Psoas muscle (tissue), 8 donors: ENCODE results near the gene CABLES2. TPM values are rescaled to one million over a fixed set of nuclear protein-coding genes. Genes with fewer than 3 reads are reported as not detected.
"Not testable (repeated sequence)": the region's sequence is repeated elsewhere in the genome, so short reads cannot be mapped to it uniquely, and the experiment has no call there.

Experiments used
- ATAC-seq, 4 donors: fragments of 200-7000 bp; cut with Tn5 transposase; one replicate each; pipeline ENCODE4 v1.9.1; 2020; ENCODE audit warnings: moderate library complexity in 3 of 4, mild to moderate bottlenecking in 2 of 4
- DNase-seq, 2 donors: peaks; one replicate each; pipeline ENCODE4 v3.0.0-alpha.2; 2020
- H3K27ac ChIP-seq: fragments of 200-600 bp; one replicate; pipeline ENCODE4 v1.8.0; 2022
- H3K27me3 ChIP-seq, 3 donors: fragments of 200-600 bp in 1 of 3; one replicate each; pipeline versions ENCODE4 v1.6.1 to v1.8.0; 2013 to 2022; ENCODE audit warnings: low read length in 2 of 3, mild to moderate bottlenecking in 2 of 3, moderate library complexity in 1 of 3; ENCODE audit not compliant: insufficient read depth in 3 of 3
- H3K36me3 ChIP-seq, 2 donors: fragments of 200-600 bp in 1 of 2; one replicate each; pipeline versions ENCODE4 v1.6.1 to v1.8.0; 2013 to 2022; ENCODE audit warnings: low read depth in 1 of 2, mild to moderate bottlenecking in 1 of 2, moderate library complexity in 1 of 2; ENCODE audit not compliant: insufficient read depth in 1 of 2
- H3K4me1 ChIP-seq: fragments of 200-600 bp; one replicate; pipeline ENCODE4 v1.8.0; 2022
- H3K4me3 ChIP-seq: fragments of 200-600 bp; one replicate; pipeline ENCODE4 v1.8.0; 2022; ENCODE audit warnings: mild to moderate bottlenecking
- H3K9me3 ChIP-seq: fragments of 200-600 bp; one replicate; pipeline ENCODE4 v1.8.0; 2022
- CTCF ChIP-seq: fragments of 200-600 bp; IDR thresholded peaks from one replicate; pipeline ENCODE4 v1.8.0; 2022; ENCODE audit warnings: antibody characterized with exemption
- WGBS, 3 donors: extraction: QIAGEN DNeasy Blood & Tissue Kit; methylation state at CpG; one replicate each; pipeline versions ENCODE4 v1.1.6 to v1.1.7; 2013; 5-methylcytosine and 5-hydroxymethylcytosine counted together
- intact Hi-C, 2 donors: fragments of 100-400 bp; cut with DNase I; formaldehyde crosslinking; loops; one replicate each; pipeline versions ENCODE4 v1.11.0 to v1.14.2; 2022
- polyA plus RNA-seq, 3 donors: library from polyadenylated mRNA; stranded (reverse); fragments of 200-250 nt; gene quantifications; one replicate each; pipeline ENCODE4 v1.2.3, GENCODE V29; 2013
- total RNA-seq, 4 donors: library from RNA; stranded (reverse); fragmentation: NEBNext Ultra II Directional in 2 of 4; extraction: Animal tissue kit (Norgen Biotek cat#: 25700) in 2 of 4; gene quantifications; one replicate each; pipeline versions ENCODE4 v1.2.1 to v1.2.4, GENCODE V29; 2021 to 2023
- donor health status: healthy with polysubstance abuse.
- donor health status: DM: no; HTN: no; CAD: no; lungs with moderate emphysema.
- donor health status: Bipolar disorder and iron deficiency.
- donor health status: healthy.
- donor health status: DM: yes; HTN: yes; CAD: no.
- donor health status: DM: no; HTN: no; CAD: no.
- donor health status: DM: no; HTN: no; CAD: no.
- donor health status: DM: yes; HTN: yes; CAD: no.

Gene CABLES2
- total and polyA plus RNA-seq, 7 donors: 2.4 to 4.3 (median 3.8) TPM

- Histone ChIP-seq H3K4me3 (no peak overlapping the region), H3K27me3 (peaks cover 0 to 25% (median 9%) of the 10 kb centered on the region in 3 donors), H3K36me3 (no peaks in the 10 kb centered on the region), H3K4me1 (no peaks in the 10 kb centered on the region), H3K27ac (no peak overlapping the region), H3K9me3 (no peaks in the 10 kb centered on the region)
- intact Hi-C loops: no loop called here
- DNase-seq: no peak
- no peak for TF ChIP-seq CTCF
- 83 to 85% (median 84%) methylated on average over 9 to 10 of the region's 10 CpGs for WGBS, 3 donors
- no peak for ATAC-seq
Observed at GRCh38 chr20:62428002-62428372, 20.9 kb upstream of the CABLES2 start.

- Histone ChIP-seq H3K36me3 (no peaks in the 10 kb centered on the region), H3K4me1 (no peaks in the 10 kb centered on the region), H3K27me3 (peaks cover 0 to 26% (median 9%) of the 10 kb centered on the region in 3 donors), H3K27ac (no peak within 1 kb of the TSS), H3K4me3 (no peak within 1 kb of the TSS), H3K9me3 (no peaks in the 10 kb centered on the region)
- no peak for TF ChIP-seq CTCF
- intact Hi-C loops: no loop called here
- 73 to 79% (median 76%) methylated on average over 28 of the region's 28 CpGs for WGBS, 3 donors
- no peak for DNase-seq
- no peak for ATAC-seq
Observed at GRCh38 chr20:62427172-62428001, 20.3 kb upstream of the CABLES2 start, which contains the start of gene RBBP8NL. Gene RBBP8NL, minus strand, starts transcription at chr20:62427539. Its CDS starts 7,892 bp downstream, at chr20:62419647.

- intact Hi-C loops: no loop called here
- Histone ChIP-seq H3K36me3 (no peaks in the 10 kb centered on the region), H3K4me3 (no peak overlapping the region), H3K27me3 (peaks cover 0 to 26% (median 9%) of the 10 kb centered on the region in 3 donors), H3K4me1 (no peaks in the 10 kb centered on the region), H3K27ac (no peak overlapping the region), H3K9me3 (no peaks in the 10 kb centered on the region)
- WGBS, 3 donors: 72 to 85% (median 73%) methylated on average over 21 to 22 of the region's 22 CpGs
- no peak for ATAC-seq
- no peak for TF ChIP-seq CTCF
- no peak for DNase-seq
Observed at GRCh38 chr20:62426699-62427131, 19.6 kb upstream of the CABLES2 start.

GRCh38 chr20:62426059-62426348, 18.9 kb upstream of the CABLES2 start:
- H3K36me3 ChIP-seq, H3K4me3 ChIP-seq, ATAC-seq, intact Hi-C loops, H3K9me3 ChIP-seq, DNase-seq, H3K27ac ChIP-seq, H3K4me1 ChIP-seq: not testable (repeated sequence)
- 97 to 98% (median 98%) methylated on average over 4 of the region's 4 CpGs for WGBS, 3 donors
- peaks cover 0 to 26% (median 9%) of the 10 kb centered on the region in 3 donors for H3K27me3 ChIP-seq

GRCh38 chr20:62425281-62426058, 18.4 kb upstream of the CABLES2 start:
- 39 to 62% (median 46%) methylated on average over 21 of the region's 21 CpGs for WGBS, 3 donors

More at GRCh38 chr20:62425281-62426058, 18.4 kb upstream of the CABLES2 start:
- no peak overlapping the region for H3K27ac ChIP-seq
- H3K4me3 ChIP-seq: no peak overlapping the region
- no peaks in the 10 kb centered on the region for H3K36me3 ChIP-seq
- no peaks in the 10 kb centered on the region for H3K4me1 ChIP-seq
- no peaks in the 10 kb centered on the region for H3K9me3 ChIP-seq
- DNase-seq: no peak
- ATAC-seq: peak in 1 of 4 donors; percentile 30
- TF ChIP-seq CTCF: no peak
- intact Hi-C loops: no loop called here
- H3K27me3 ChIP-seq: peaks cover 0 to 26% (median 9%) of the 10 kb centered on the region in 3 donors
